HepG2 (cell line): ENCODE data around the gene OGFR. TPM values are rescaled to one million over a fixed set of nuclear protein-coding genes. Genes with fewer than 3 reads are reported as not detected.

Experiments used
- ADNP ChIP-seq: sonication (generic); formaldehyde crosslinking; IDR thresholded peaks from 2 replicates; pipeline ENCODE4 v1.4.0; 2020; ENCODE audit warnings: missing genetic modification reagents
- BRD4 ChIP-seq: sonication (generic); formaldehyde crosslinking; IDR thresholded peaks from 2 replicates; pipeline ENCODE4 v1.4.0; 2020; ENCODE audit warnings: missing genetic modification reagents
- CHD4 ChIP-seq: fragments of 200-600 bp; sonication (generic); IDR thresholded peaks from 2 replicates; pipeline ENCODE4 v1.7.0; 2017; ENCODE audit warnings: mild to moderate bottlenecking, low read length, borderline replicate concordance
- HDAC1 ChIP-seq: sonication (generic); formaldehyde crosslinking; IDR thresholded peaks from 2 replicates; pipeline ENCODE4 v1.5.1; 2020; ENCODE audit warnings: mild to moderate bottlenecking, missing genetic modification reagents
- HDAC6 ChIP-seq: fragments of 200-600 bp; sonication (generic); IDR thresholded peaks from 2 replicates; pipeline ENCODE4 v1.7.0; 2017; ENCODE audit warnings: mild to moderate bottlenecking, antibody characterized with exemption, low read length, low read depth
- HIC2 ChIP-seq: sonication (generic); formaldehyde crosslinking; IDR thresholded peaks from 2 replicates; pipeline ENCODE4 v1.9.0; 2022; ENCODE audit warnings: low read depth, missing genetic modification reagents
- HNRNPUL1 ChIP-seq: fragments of 200-400 bp; formaldehyde crosslinking; IDR thresholded peaks from 2 replicates; pipeline ENCODE4 v1.6.1; 2017; ENCODE audit warnings: low read depth, mild to moderate bottlenecking, low read length, moderate library complexity
- KDM4B ChIP-seq: sonication (generic); formaldehyde crosslinking; IDR thresholded peaks from 2 replicates; pipeline ENCODE4 v1.4.0; 2020; ENCODE audit warnings: missing genetic modification reagents
- MAZ ChIP-seq, 2 experiments: sonication (generic) in 1 of 2; formaldehyde crosslinking in 1 of 2; IDR thresholded peaks; 2 replicates each; pipeline versions ENCODE4 v1.5.0 to v1.6.1; 2012 to 2020; ENCODE audit warnings: low read depth in 2 of 2, mild to moderate bottlenecking in 2 of 2, borderline replicate concordance in 1 of 2, improper control_type of control experiment in 1 of 2, low read length in 1 of 2, missing genetic modification reagents in 1 of 2, moderate library complexity in 1 of 2
- MED8 ChIP-seq: sonication (generic); formaldehyde crosslinking; IDR thresholded peaks from 2 replicates; pipeline ENCODE4 v1.8.1; 2023; ENCODE audit warnings: mild to moderate bottlenecking, missing genetic modification reagents; ENCODE audit not compliant: insufficient replicate concordance
- REXO4 ChIP-seq: sonication (generic); formaldehyde crosslinking; IDR thresholded peaks from 2 replicates; pipeline ENCODE4 v1.8.0; 2022; ENCODE audit warnings: missing genetic modification reagents, mild to moderate bottlenecking, borderline replicate concordance
- RFX5 ChIP-seq: IDR thresholded peaks from 2 replicates; pipeline ENCODE4 v1.6.1; 2011; ENCODE audit warnings: low read depth, low read length, improper control_type of control experiment
- RXRA ChIP-seq: sonication (generic); formaldehyde crosslinking; IDR thresholded peaks from 2 replicates; pipeline ENCODE4 v1.5.1; 2020; ENCODE audit warnings: missing genetic modification reagents
- SMAD9 ChIP-seq: sonication (generic); formaldehyde crosslinking; IDR thresholded peaks from 2 replicates; pipeline ENCODE4 v1.5.1; 2020; ENCODE audit warnings: mild to moderate bottlenecking, missing genetic modification reagents
- SOX6 ChIP-seq, 2 experiments: fragments of 450-650 bp in 1 of 2; sonication (generic) in 1 of 2; formaldehyde crosslinking in 1 of 2; IDR thresholded peaks; 2 replicates each; pipeline versions ENCODE4 v1.4.0 to v1.6.1; 2017 to 2020; ENCODE audit warnings: antibody characterized with exemption in 1 of 2, mild to moderate bottlenecking in 1 of 2, missing genetic modification reagents in 1 of 2
- SRY ChIP-seq: sonication (generic); formaldehyde crosslinking; IDR thresholded peaks from 2 replicates; pipeline ENCODE4 v1.8.0; 2022; ENCODE audit warnings: mild to moderate bottlenecking, missing genetic modification reagents
- TFAP4 ChIP-seq: sonication (generic); IDR thresholded peaks from 2 replicates; pipeline ENCODE4 v1.6.1; 2016; ENCODE audit warnings: low read depth, borderline replicate concordance
- THYN1 ChIP-seq: sonication (generic); formaldehyde crosslinking; IDR thresholded peaks from 2 replicates; pipeline ENCODE4 v1.8.1; 2023; ENCODE audit warnings: low read depth, mild to moderate bottlenecking, moderate library complexity, missing genetic modification reagents, borderline replicate concordance
- ZBTB38 ChIP-seq: sonication (generic); formaldehyde crosslinking; IDR thresholded peaks from 2 replicates; pipeline ENCODE4 v1.5.1; 2020; ENCODE audit warnings: mild to moderate bottlenecking, missing genetic modification reagents
- ZNF230 ChIP-seq: sonication (generic); formaldehyde crosslinking; IDR thresholded peaks from 2 replicates; pipeline ENCODE4 v1.4.0; 2020; ENCODE audit warnings: mild to moderate bottlenecking, missing genetic modification reagents
- ZNF260 ChIP-seq: sonication (generic); formaldehyde crosslinking; IDR thresholded peaks from 2 replicates; pipeline ENCODE4 v1.4.0; 2020; ENCODE audit warnings: missing genetic modification reagents, low read depth, mild to moderate bottlenecking, borderline replicate concordance
- ZNF292 ChIP-seq: sonication (generic); formaldehyde crosslinking; IDR thresholded peaks from 2 replicates; pipeline ENCODE4 v1.8.1; 2022; ENCODE audit warnings: mild to moderate bottlenecking, low read depth, missing genetic modification reagents, borderline replicate concordance
- ZSCAN12 ChIP-seq: sonication (generic); formaldehyde crosslinking; IDR thresholded peaks from 2 replicates; pipeline ENCODE4 v1.9.0; 2021; ENCODE audit warnings: mild to moderate bottlenecking, missing genetic modification reagents
- polyA plus RNA-seq, 8 experiments: library from polyadenylated mRNA; depleted of rRNA in 3 of 8; stranded (reverse) in 7 of 8; unstranded in 1 of 8; fragments of >200 nt; fragmentation: Illumina TruSeq in 4 of 8; extraction: Trizol in 4 of 8; gene quantifications; 2 replicates each; pipeline versions ENCODE4 v1.2.1 to v1.2.3, GENCODE V29; 2011 to 2016; ENCODE audit warnings: low read depth in 4 of 8, missing spikeins in 1 of 8, mixed read lengths in 1 of 8; ENCODE audit not compliant: insufficient read depth in 1 of 8
- total RNA-seq, 5 experiments: library from RNA; depleted of rRNA; stranded (reverse); fragments of >200 nt; fragmentation: Illumina TruSeq; extraction: Trizol; gene quantifications; 2 replicates each; pipeline ENCODE4 v1.2.3, GENCODE V29; 2016; ENCODE audit warnings: low read depth in 1 of 5
- TF ChIP-seq, protein P1 (sequence below): IDR thresholded peaks from 2 replicates; pipeline ENCODE4 v1.6.1; 2016; ENCODE audit warnings: control low read depth
- TF ChIP-seq, protein P2 (sequence below): IDR thresholded peaks from 2 replicates; pipeline ENCODE4 v1.6.1; 2016

The OGFR gene
- total and polyA plus RNA-seq, 2 of the 13 experiments (the other 11 are each of a cell fraction or from before 2014, with no cell fraction given) = 47.7 to 81.8 TPM

DNA sequence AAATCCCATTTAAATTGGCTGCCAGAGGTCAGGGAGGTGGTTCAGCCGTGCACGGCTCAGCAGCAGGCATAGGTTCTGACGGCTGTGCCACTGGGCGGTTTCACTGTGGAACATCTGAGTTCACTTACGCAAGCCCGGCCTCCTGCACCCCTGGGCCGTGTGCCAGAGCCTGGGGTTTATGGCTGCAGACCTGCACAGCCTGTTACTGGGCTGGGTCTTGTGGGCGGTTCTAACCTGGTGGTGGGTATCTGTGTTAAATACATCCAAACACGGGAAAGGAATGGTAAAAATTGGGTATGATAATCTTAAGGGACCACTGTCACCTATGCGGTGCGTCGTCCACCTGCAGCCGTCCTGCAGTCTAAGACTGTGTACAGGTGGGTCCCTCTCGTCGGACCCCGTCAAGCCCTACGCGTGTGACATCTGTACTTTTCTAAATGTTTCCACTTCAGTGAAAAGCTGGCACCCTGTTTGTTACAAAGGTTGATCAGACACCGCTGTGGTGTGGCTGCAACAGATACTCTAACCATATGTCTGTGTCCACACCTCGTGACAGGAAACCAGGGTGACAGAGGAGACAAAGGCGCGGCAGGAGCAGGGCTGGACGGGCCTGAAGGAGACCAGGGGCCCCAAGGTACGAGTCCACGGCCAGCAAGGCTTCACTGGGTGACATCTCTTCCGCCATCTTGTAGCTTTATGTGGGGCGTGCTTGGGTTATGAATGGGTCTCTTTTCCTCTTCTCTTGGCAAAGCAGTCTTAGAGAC lies 33.7 kb downstream of the OGFR start (continued):
- TF ChIP-seq, protein P1, sequence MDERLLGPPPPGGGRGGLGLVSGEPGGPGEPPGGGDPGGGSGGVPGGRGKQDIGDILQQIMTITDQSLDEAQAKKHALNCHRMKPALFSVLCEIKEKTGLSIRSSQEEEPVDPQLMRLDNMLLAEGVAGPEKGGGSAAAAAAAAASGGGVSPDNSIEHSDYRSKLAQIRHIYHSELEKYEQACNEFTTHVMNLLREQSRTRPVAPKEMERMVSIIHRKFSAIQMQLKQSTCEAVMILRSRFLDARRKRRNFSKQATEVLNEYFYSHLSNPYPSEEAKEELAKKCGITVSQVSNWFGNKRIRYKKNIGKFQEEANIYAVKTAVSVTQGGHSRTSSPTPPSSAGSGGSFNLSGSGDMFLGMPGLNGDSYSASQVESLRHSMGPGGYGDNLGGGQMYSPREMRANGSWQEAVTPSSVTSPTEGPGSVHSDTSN (CRISPR knock-in tag) = no peak
- TF ChIP-seq CHD4 (no peak), MAZ (IDR thresholded peaks at IDR 0.05; ENCODE audit: borderline replicate concordance, low read depth, low read length) (no peak), MAZ (CRISPR knock-in tag; IDR thresholded peaks at IDR 0.05; ENCODE audit: low read depth) (no peak), ZSCAN12 (CRISPR knock-in tag) (no peak), SOX6 (IDR thresholded peaks at IDR 0.05) (no peak), SOX6 (CRISPR knock-in tag; IDR thresholded peaks at IDR 0.05) (no peak), ZNF230 (CRISPR knock-in tag) (0 out of 2 replicates have a peak, but pooled peaks have one; percentile 25), THYN1 (no peak), REXO4 (CRISPR knock-in tag) (no peak), ZNF260 (CRISPR knock-in tag) (no peak), BRD4 (CRISPR knock-in tag) (no peak), HIC2 (peak; percentile 69; the same call in 1 of the 2 replicates), HDAC1 (no peak), MED8 (CRISPR knock-in tag) (no peak), RFX5 (no peak), ZBTB38 (CRISPR knock-in tag) (no peak), SMAD9 (CRISPR knock-in tag) (no peak), ADNP (CRISPR knock-in tag) (no peak), RXRA (0 out of 2 replicates have a peak, but pooled peaks have one; percentile 22), TFAP4 (peak; percentile 54; the same call in 1 of the 2 replicates), HNRNPUL1 (no peak), SRY (CRISPR knock-in tag) (0 out of 2 replicates have a peak, but pooled peaks have one; percentile 14), HDAC6 (no peak), KDM4B (CRISPR knock-in tag) (no peak), ZNF292 (CRISPR knock-in tag) (no peak)
- TF ChIP-seq, protein P2, sequence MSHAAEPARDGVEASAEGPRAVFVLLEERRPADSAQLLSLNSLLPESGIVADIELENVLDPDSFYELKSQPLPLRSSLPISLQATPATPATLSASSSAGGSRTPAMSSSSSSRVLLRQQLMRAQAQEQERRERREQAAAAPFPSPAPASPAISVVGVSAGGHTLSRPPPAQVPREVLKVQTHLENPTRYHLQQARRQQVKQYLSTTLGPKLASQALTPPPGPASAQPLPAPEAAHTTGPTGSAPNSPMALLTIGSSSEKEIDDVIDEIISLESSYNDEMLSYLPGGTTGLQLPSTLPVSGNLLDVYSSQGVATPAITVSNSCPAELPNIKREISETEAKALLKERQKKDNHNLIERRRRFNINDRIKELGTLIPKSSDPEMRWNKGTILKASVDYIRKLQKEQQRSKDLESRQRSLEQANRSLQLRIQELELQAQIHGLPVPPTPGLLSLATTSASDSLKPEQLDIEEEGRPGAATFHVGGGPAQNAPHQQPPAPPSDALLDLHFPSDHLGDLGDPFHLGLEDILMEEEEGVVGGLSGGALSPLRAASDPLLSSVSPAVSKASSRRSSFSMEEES = no peak
